DMS114 treated with DMSO at 0.1 percent for 48 hours (cell line): ENCODE measurements around the gene CCDC186.
A peak's percentile ranks its signal among the peaks of the same experiment; 100 is the strongest.

Experiments
- DNase-seq: peaks from one replicate; lab custom pipeline; 2025; ENCODE audit not compliant: unreplicated experiment; lab: John Stamatoyannopoulos, UW

Gene CCDC186

GRCh38 chr10:114115661-114116445 lies 58.1 kb downstream of the CCDC186 start:
- DNase-seq = no peak

- DNase-seq = no peak
Measured at GRCh38 chr10:114110174-114110972, 63.6 kb downstream of the CCDC186 start.

GRCh38 chr10:114103284-114103683 lies 70.7 kb downstream of the CCDC186 start:
- peak; percentile 82 for DNase-seq

- DNase-seq = no peak
Measured at GRCh38 chr10:114102256-114102655, 71.7 kb downstream of the CCDC186 start.

- no peak for DNase-seq
Measured at GRCh38 chr10:114100848-114101741, 72.9 kb downstream of the CCDC186 start.

- DNase-seq = no peak
Measured at GRCh38 chr10:114096864-114097263, 77.1 kb downstream of the CCDC186 start.

- DNase-seq = no peak
Measured at GRCh38 chr10:114095559-114096337, 78.3 kb downstream of the CCDC186 start.

- no peak for DNase-seq
Measured at GRCh38 chr10:114094795-114095194, 79.2 kb downstream of the CCDC186 start.

GRCh38 chr10:114087655-114088054 lies 86.3 kb downstream of the CCDC186 start:
- no peak for DNase-seq

GRCh38 chr10:114087255-114087654 lies 86.7 kb downstream of the CCDC186 start:
- DNase-seq = no peak

- no peak for DNase-seq
Measured at GRCh38 chr10:114084215-114084614, 89.8 kb downstream of the CCDC186 start.

- DNase-seq = no peak
Measured at GRCh38 chr10:114083040-114083439, 91.0 kb downstream of the CCDC186 start.

- no peak for DNase-seq
Measured at GRCh38 chr10:114081911-114082583, 92.0 kb downstream of the CCDC186 start.

GRCh38 chr10:114079421-114079820 lies 94.6 kb downstream of the CCDC186 start:
- DNase-seq = no peak

GRCh38 chr10:114078346-114078745 lies 95.7 kb downstream of the CCDC186 start:
- DNase-seq = no peak

- DNase-seq = no peak
Measured at GRCh38 chr10:114077815-114078219, 96.2 kb downstream of the CCDC186 start.

- DNase-seq = no peak
Measured at GRCh38 chr10:114077347-114077746, 96.7 kb downstream of the CCDC186 start.

GRCh38 chr10:114075093-114075492 lies 98.9 kb downstream of the CCDC186 start:
- no peak for DNase-seq

GRCh38 chr10:114073395-114074186 lies 100.4 kb downstream of the CCDC186 start:
- no peak for DNase-seq
